NCI-H82 treated with DMSO at 0.1 percent for 48 hours (cell line): ENCODE measurements around the gene LCE4A.
"Not testable (repeated sequence)": the region's sequence is repeated elsewhere in the genome, so short reads cannot be mapped to it uniquely, and the experiment has no call there.

Experiments
- DNase-seq: peaks from one replicate; lab custom pipeline; 2025; ENCODE audit not compliant: unreplicated experiment; lab: John Stamatoyannopoulos, UW

The LCE4A gene

GRCh38 chr1:152707860-152708259 lies at the start of gene LCE4A:
Gene LCE4A, plus strand, starts transcription at chr1:152708160. Its CDS starts 916 bp downstream, at chr1:152709076.
- no peak for DNase-seq

GRCh38 chr1:152658649-152659048 lies 49.3 kb upstream of the LCE4A start:
- no peak for DNase-seq

GRCh38 chr1:152663098-152663497 lies 44.9 kb upstream of the LCE4A start, which contains the start of gene LCE2D:
Gene LCE2D, plus strand, starts transcription at chr1:152663380. Its CDS starts 726 bp downstream, at chr1:152664106.
- DNase-seq = no peak

- DNase-seq = not testable (repeated sequence)
Measured at GRCh38 chr1:152666171-152666570, 41.8 kb upstream of the LCE4A start.

- no peak for DNase-seq
Measured at GRCh38 chr1:152667648-152668047, 40.3 kb upstream of the LCE4A start.

GRCh38 chr1:152673016-152673415 lies 34.9 kb upstream of the LCE4A start:
- DNase-seq = no peak

- not testable (repeated sequence) for DNase-seq
Measured at GRCh38 chr1:152674983-152675382, 33.0 kb upstream of the LCE4A start, which contains the start of gene LCE2C. Gene LCE2C, plus strand, starts transcription at chr1:152675279. Its CDS starts 737 bp downstream, at chr1:152676016.

- no peak for DNase-seq
Measured at GRCh38 chr1:152679459-152679858, 28.5 kb upstream of the LCE4A start.

- no peak for DNase-seq
Measured at GRCh38 chr1:152681616-152682015, 26.3 kb upstream of the LCE4A start.

GRCh38 chr1:152683846-152684245 lies 24.1 kb upstream of the LCE4A start:
- DNase-seq = no peak

GRCh38 chr1:152685823-152686222 lies 22.1 kb upstream of the LCE4A start, which contains the start of gene LCE2B:
Gene LCE2B, plus strand, starts transcription at chr1:152686123. Its CDS starts 721 bp downstream, at chr1:152686844.
- not testable (repeated sequence) for DNase-seq

- no peak for DNase-seq
Measured at GRCh38 chr1:152697701-152698600, 10.0 kb upstream of the LCE4A start, which contains the start of gene LCE2A. Gene LCE2A, plus strand, starts transcription at chr1:152698345. Its CDS starts 557 bp downstream, at chr1:152698902.

- no peak for DNase-seq
Measured at GRCh38 chr1:152699746-152700145, 8.2 kb upstream of the LCE4A start.

- no peak for DNase-seq
Measured at GRCh38 chr1:152718238-152718637, 10.3 kb downstream of the LCE4A start.

- no peak for DNase-seq
Measured at GRCh38 chr1:152725261-152725660, 17.3 kb downstream of the LCE4A start.

GRCh38 chr1:152728986-152729385 lies 21.0 kb downstream of the LCE4A start:
- no peak for DNase-seq

GRCh38 chr1:152735648-152736047 lies 27.7 kb downstream of the LCE4A start:
- DNase-seq = no peak

GRCh38 chr1:152737997-152738396 lies 30.0 kb downstream of the LCE4A start:
- DNase-seq = no peak

- DNase-seq = no peak
Measured at GRCh38 chr1:152739841-152740240, 31.9 kb downstream of the LCE4A start.

- no peak for DNase-seq
Measured at GRCh38 chr1:152741656-152742055, 33.7 kb downstream of the LCE4A start.

GRCh38 chr1:152743371-152744145 lies 35.6 kb downstream of the LCE4A start:
- DNase-seq = no peak
